Endodermal cell (in vitro differentiated cells): ENCODE results near the gene PRKCZ. TPM values are rescaled to one million over a fixed set of nuclear protein-coding genes. Genes with fewer than 3 reads are reported as not detected.
"Not testable (repeated sequence)": the region's sequence is repeated elsewhere in the genome, so short reads cannot be mapped to it uniquely, and the experiment has no call there.

Source experiments
- DNase-seq: peaks from one replicate; pipeline ENCODE4 v3.0.0-alpha.2; 2017
- H3K27ac ChIP-seq: 2 replicates; pipeline ENCODE4 v1.5.1; 2013; ENCODE audit warnings: mild to moderate bottlenecking, low read depth, low read length, moderate library complexity
- H3K27me3 ChIP-seq: 2 replicates; pipeline ENCODE4 v1.6.1; 2013; ENCODE audit warnings: mild to moderate bottlenecking, low read length, moderate library complexity; ENCODE audit not compliant: insufficient read depth, control insufficient read depth, poor library complexity, severe bottlenecking
- H3K36me3 ChIP-seq: 2 replicates; pipeline ENCODE4 v1.7.0; 2013; ENCODE audit warnings: mild to moderate bottlenecking, low read length, moderate library complexity; ENCODE audit not compliant: control insufficient read depth, insufficient read depth
- H3K4me1 ChIP-seq: one replicate; pipeline ENCODE4 v1.7.0; 2013; ENCODE audit warnings: low read length; ENCODE audit not compliant: control insufficient read depth, insufficient read depth
- H3K4me3 ChIP-seq: 2 replicates; pipeline ENCODE4 v1.5.1; 2013; ENCODE audit warnings: mild to moderate bottlenecking, low read length, moderate library complexity
- H3K9ac ChIP-seq: 2 replicates; pipeline ENCODE4 v1.6.1; 2013; ENCODE audit warnings: mild to moderate bottlenecking, low read length, moderate library complexity; ENCODE audit not compliant: poor library complexity, severe bottlenecking; ENCODE audit errors: extremely low read depth
- H3K9me3 ChIP-seq: 2 replicates; pipeline ENCODE4 v1.6.1; 2013; ENCODE audit warnings: mild to moderate bottlenecking, low read length, moderate library complexity; ENCODE audit not compliant: control insufficient read depth
- H3K27ac Mint-ChIP-seq: 2 replicates; pipeline ENCODE4 v1.8.0; 2020; ENCODE audit warnings: mixed read lengths
- H3K27me3 Mint-ChIP-seq: 2 replicates; pipeline ENCODE4 v1.8.0; 2021; ENCODE audit warnings: mild to moderate bottlenecking, mixed read lengths; ENCODE audit not compliant: insufficient read depth
- H3K36me3 Mint-ChIP-seq: 2 replicates; pipeline ENCODE4 v1.8.0; 2020; ENCODE audit warnings: low read depth, mixed read lengths
- H3K4me1 Mint-ChIP-seq: 2 replicates; pipeline ENCODE4 v1.8.0; 2020; ENCODE audit warnings: mixed read lengths
- H3K4me3 Mint-ChIP-seq: 2 replicates; pipeline ENCODE4 v1.8.0; 2020; ENCODE audit warnings: mild to moderate bottlenecking, moderate library complexity, mixed read lengths
- H3K9me3 Mint-ChIP-seq: 2 replicates; pipeline ENCODE4 v1.8.0; 2020; ENCODE audit warnings: mild to moderate bottlenecking, mixed read lengths
- WGBS, 2 experiments: methylation state at CpG; one replicate each; pipeline versions ENCODE4 v1.1.5 to v1.1.7; 2013; ENCODE audit warnings: missing lambda C conversion rate in 2 of 2, mixed read lengths in 1 of 2; ENCODE audit not compliant: insufficient coverage in 1 of 2, insufficient read length in 1 of 2; 5-methylcytosine and 5-hydroxymethylcytosine counted together
- total RNA-seq, 2 donors: library from RNA; stranded (reverse); fragmentation: NEBNext Ultra II Directional in 1 of 2; extraction: Animal tissue kit (Norgen Biotek cat#: 25700) in 1 of 2; gene quantifications; 2 replicates in 1 of 2; 3 replicates in 1 of 2; pipeline ENCODE4 v1.2.1, GENCODE V29; 2021
- TF ChIP-seq, protein P1 (sequence below): fragments of 200-600 bp; sonication (generic); conservative IDR thresholded peaks from 2 replicates; pipeline ENCODE4 v1.5.0; 2021; ENCODE audit warnings: antibody characterized with exemption, mild to moderate bottlenecking

PRKCZ gene
- total RNA-seq, 2 donors from 2014 or later, result 49.9 to 68.5 TPM

DNA sequence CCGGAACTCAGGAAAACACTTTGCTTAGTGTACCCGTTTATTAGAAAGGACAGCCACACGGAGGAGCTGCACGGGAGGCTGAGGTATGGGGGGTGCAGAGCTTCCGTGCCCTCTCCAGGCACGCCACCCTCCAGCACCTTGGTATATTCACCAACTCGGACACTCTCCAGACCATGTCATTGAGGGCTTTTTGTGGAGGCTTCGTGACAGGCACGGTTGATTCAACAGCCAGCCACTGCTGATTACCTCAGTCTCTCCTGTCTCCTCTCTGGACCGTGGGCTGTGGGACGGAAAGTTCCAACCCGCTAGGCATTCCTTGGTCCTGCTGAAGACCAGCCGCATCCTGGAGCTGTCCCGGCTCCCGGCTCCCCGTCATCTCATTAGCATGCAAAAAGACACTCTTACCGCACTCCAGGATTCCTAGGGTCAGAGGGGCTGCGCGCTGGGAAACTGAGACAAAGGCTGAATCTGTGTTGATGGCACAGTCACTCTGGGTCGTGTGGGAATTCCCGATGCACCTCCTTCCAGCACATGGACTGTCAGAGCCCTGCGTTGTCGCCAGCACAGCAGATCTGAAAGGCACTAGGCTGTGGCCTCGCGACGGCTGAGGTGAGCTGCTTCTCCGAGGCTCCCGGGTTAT, 65.6 kb downstream of the PRKCZ start:
- Histone ChIP-seq H3K27me3 (no peaks in the 10 kb centered on the region), H3K9ac (no peak overlapping the region), H3K36me3 (no peaks in the 10 kb centered on the region), H3K4me1 (no peaks in the 10 kb centered on the region), H3K9me3 (no peaks in the 10 kb centered on the region), H3K27ac (no peak overlapping the region), H3K4me3 (no peak overlapping the region)
- Mint-ChIP-seq H3K9me3 (peaks cover 23% of the 10 kb centered on the region), H3K36me3 (peaks cover 21% of the 10 kb centered on the region), H3K27me3 (no peaks in the 10 kb centered on the region), H3K27ac (peak overlapping the region; percentile 41), H3K4me3 (no peak overlapping the region), H3K4me1 (peaks cover 16% of the 10 kb centered on the region)
- peak; percentile 85 for DNase-seq
- 22 to 34% methylated on average over 18 to 28 of the region's 28 CpGs for WGBS, 2 experiments
- TF ChIP-seq, protein P1, sequence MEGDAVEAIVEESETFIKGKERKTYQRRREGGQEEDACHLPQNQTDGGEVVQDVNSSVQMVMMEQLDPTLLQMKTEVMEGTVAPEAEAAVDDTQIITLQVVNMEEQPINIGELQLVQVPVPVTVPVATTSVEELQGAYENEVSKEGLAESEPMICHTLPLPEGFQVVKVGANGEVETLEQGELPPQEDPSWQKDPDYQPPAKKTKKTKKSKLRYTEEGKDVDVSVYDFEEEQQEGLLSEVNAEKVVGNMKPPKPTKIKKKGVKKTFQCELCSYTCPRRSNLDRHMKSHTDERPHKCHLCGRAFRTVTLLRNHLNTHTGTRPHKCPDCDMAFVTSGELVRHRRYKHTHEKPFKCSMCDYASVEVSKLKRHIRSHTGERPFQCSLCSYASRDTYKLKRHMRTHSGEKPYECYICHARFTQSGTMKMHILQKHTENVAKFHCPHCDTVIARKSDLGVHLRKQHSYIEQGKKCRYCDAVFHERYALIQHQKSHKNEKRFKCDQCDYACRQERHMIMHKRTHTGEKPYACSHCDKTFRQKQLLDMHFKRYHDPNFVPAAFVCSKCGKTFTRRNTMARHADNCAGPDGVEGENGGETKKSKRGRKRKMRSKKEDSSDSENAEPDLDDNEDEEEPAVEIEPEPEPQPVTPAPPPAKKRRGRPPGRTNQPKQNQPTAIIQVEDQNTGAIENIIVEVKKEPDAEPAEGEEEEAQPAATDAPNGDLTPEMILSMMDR, result no peak

DNA sequence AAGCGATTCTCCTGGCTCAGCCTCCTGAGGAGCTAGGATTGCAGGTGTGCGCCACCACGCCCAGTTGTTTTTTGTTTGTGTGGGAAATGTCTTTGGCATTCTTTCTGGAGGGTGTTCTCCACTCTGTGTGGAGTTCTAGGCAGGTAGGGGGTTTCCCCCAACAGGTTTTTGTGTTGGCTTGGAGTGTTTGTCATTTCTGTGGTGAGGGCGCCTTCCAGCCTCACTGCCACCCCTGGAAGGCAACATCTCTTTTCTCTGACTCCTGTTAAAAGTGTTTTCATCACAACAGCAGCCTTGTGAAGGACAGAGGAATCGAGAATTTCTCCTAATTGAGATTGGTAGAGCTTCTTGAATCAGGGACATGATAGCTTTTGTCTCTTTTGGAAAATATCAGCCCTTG, 69.7 kb downstream of the PRKCZ start:
- TF ChIP-seq, protein P1, result no peak
- WGBS, 2 experiments, result 92% methylated on average over 5 of the region's 5 CpGs; no CpG with 5 or more reads in 1 of the 2 experiments
- Histone ChIP-seq H3K36me3 (no peaks in the 10 kb centered on the region), H3K9me3 (peaks cover 6% of the 10 kb centered on the region), H3K27ac (no peak overlapping the region), H3K4me3 (no peak overlapping the region), H3K27me3 (no peaks in the 10 kb centered on the region), H3K9ac (no peak overlapping the region), H3K4me1 (no peaks in the 10 kb centered on the region)
- Mint-ChIP-seq H3K4me3 (no peak overlapping the region), H3K27ac (no peak overlapping the region), H3K36me3 (peaks cover 26% of the 10 kb centered on the region), H3K4me1 (peaks cover 16% of the 10 kb centered on the region), H3K27me3 (no peaks in the 10 kb centered on the region), H3K9me3 (peaks cover 35% of the 10 kb centered on the region)
- DNase-seq, result no peak

DNA sequence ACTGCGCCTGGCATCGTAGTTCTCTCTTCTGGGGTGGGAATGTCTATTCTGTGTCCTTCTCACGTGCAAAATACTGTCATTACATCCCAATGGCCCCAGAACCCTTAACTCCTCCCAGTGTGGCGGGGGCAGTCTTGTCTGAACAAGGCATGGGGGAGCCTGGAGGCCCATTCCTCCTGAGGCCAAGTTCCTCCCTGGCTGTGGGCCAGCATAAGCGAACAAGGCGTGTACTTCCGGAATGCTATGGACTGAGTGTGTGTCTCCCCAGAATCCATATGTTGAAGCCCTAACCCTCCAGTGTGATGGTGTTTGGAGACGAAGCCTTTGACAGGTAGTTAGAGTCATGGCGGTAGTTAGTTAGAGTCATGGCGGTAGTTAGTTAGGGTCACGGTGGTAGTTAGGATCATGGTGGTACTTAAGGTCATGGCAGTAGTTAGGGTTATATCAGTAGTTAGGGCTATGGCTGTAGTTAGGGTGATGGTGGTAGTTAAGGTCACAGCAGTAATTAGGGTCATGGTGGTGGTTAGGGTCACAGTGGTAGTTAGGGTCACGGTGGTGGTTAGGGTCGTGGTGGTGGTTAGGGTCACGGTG, 71.0 kb downstream of the PRKCZ start:
- WGBS, 2 experiments, result 95 to 100% methylated on average over 3 to 11 of the region's 14 CpGs
- H3K9me3 ChIP-seq, result peaks cover 6% of the 10 kb centered on the region
- TF ChIP-seq, protein P1, result no peak
- Mint-ChIP-seq H3K27me3 (no peaks in the 10 kb centered on the region), H3K4me3 (no peak overlapping the region), H3K4me1 (peaks cover 6% of the 10 kb centered on the region), H3K36me3 (peaks cover 28% of the 10 kb centered on the region), H3K9me3 (peaks cover 35% of the 10 kb centered on the region), H3K27ac (no peak overlapping the region)
- no peak for DNase-seq
- H3K27ac ChIP-seq, result no peak overlapping the region
- H3K4me1 ChIP-seq, result no peaks in the 10 kb centered on the region
- H3K4me3 ChIP-seq, result no peak overlapping the region
- no peaks in the 10 kb centered on the region for H3K27me3 ChIP-seq
- H3K9ac ChIP-seq, result no peak overlapping the region
- no peaks in the 10 kb centered on the region for H3K36me3 ChIP-seq

DNA sequence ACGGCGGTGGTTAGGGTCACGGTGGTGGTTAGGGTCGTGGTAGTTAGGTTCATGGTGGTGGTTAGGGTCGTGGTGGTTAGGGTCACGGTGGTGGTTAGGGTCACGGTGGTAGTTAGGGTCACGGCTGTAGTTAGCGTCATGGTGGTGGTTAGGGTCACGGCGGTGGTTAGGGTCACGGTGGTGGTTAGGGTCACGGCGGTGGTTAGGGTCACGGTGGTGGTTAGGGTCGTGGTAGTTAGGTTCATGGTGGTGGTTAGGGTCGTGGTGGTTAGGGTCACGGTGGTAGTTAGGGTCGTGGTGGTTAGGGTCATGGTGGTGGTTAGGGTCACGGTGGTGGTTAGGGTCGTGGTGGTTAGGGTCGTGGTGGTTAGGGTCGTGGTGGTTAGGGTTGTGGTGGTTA, 71.6 kb downstream of the PRKCZ start:
- not testable (repeated sequence) for H3K27me3 Mint-ChIP-seq, DNase-seq, H3K4me1 ChIP-seq, H3K9me3 ChIP-seq, H3K27ac Mint-ChIP-seq, H3K4me1 Mint-ChIP-seq, H3K4me3 Mint-ChIP-seq, H3K36me3 ChIP-seq, H3K9ac ChIP-seq, H3K4me3 ChIP-seq, H3K27ac ChIP-seq, H3K27me3 ChIP-seq
- peaks cover 35% of the 10 kb centered on the region for H3K9me3 Mint-ChIP-seq
- WGBS, 2 experiments, result no CpG with 5 or more reads among the region's 23 CpGs
- H3K36me3 Mint-ChIP-seq, result peaks cover 28% of the 10 kb centered on the region
